Pancreas (tissue), 10 donors: Measurements from ENCODE around the gene SKIDA1. TPM values are rescaled to one million over a fixed set of nuclear protein-coding genes. Genes with fewer than 3 reads are reported as not detected.

Experiments used
- ATAC-seq, 4 donors: fragments of 200-7000 bp; cut with Tn5 transposase; one replicate each; pipeline versions ENCODE4 v1.8.0 to v1.9.1; 2020; ENCODE audit warnings: mild to moderate bottlenecking in 4 of 4, moderate library complexity in 4 of 4
- DNase-seq, 6 donors: peaks; one replicate each; pipeline ENCODE4 v3.0.0-alpha.2; 2020
- FAIRE-seq: peaks from 2 replicates; lab custom pipeline; 2012; peaks lifted over from hg19 to GRCh38; lab: Jason Lieb, UNC
- H3K27ac ChIP-seq, 4 donors: fragments of 200-600 bp; sonication (generic); 1 replicate in 3 of 4; 2 replicates in 1 of 4; pipeline versions ENCODE4 v1.5.0 to v1.8.0; 2020
- H3K27me3 ChIP-seq, 4 donors: fragments of 200-600 bp; one replicate each; pipeline ENCODE4 v1.8.0; 2021
- H3K36me3 ChIP-seq, 3 donors: fragments of 200-600 bp; sonication (generic) in 1 of 3; one replicate each; pipeline versions ENCODE4 v1.5.0 to v1.8.0; 2020 to 2021
- H3K4me1 ChIP-seq, 3 donors: fragments of 200-600 bp; one replicate each; pipeline ENCODE4 v1.8.0; 2021
- H3K4me3 ChIP-seq, 4 donors: fragments of 200-600 bp; sonication (generic) in 2 of 4; one replicate each; pipeline versions ENCODE4 v1.5.0 to v1.8.0; 2020 to 2021
- H3K9me3 ChIP-seq, 4 donors: fragments of 200-600 bp; one replicate each; pipeline ENCODE4 v1.8.0; 2021
- WGBS, 2 donors: extraction: QIAGEN DNeasy Blood & Tissue Kit; methylation state at CpG; one replicate each; pipeline ENCODE4 v1.1.7; 2013; 5-methylcytosine and 5-hydroxymethylcytosine counted together
- intact Hi-C, 3 donors: fragments of 100-400 bp; cut with DNase I; formaldehyde crosslinking; loops; one replicate each; pipeline versions ENCODE4 v1.11.1 to v1.14.2; 2022
- polyA plus RNA-seq, 2 donors: library from polyadenylated mRNA; stranded (reverse); fragments of 200-250 nt; gene quantifications; one replicate each; pipeline ENCODE4 v1.2.3, GENCODE V29; 2013
- total RNA-seq, 6 donors: library from RNA; stranded (reverse); fragmentation: NEBNext Ultra II Directional in 4 of 6; extraction: Animal tissue kit (Norgen Biotek cat#: 25700) in 4 of 6; gene quantifications; one replicate each; pipeline versions ENCODE4 v1.2.1 to v1.2.4, GENCODE V29; 2021 to 2023
- TF ChIP-seq, protein P1 (sequence below), 4 donors: fragments of 200-600 bp; sonication (generic) in 3 of 4; IDR thresholded peaks; one replicate each; pipeline versions ENCODE4 v1.5.0 to v1.8.0; 2021; ENCODE audit warnings: antibody characterized with exemption in 4 of 4
- donor health status: healthy with polysubstance abuse.
- donor health status: DM: no; HTN: no; CAD: no; lungs with moderate emphysema.
- donor health status: DM: no; HTN: no; CAD: no.
- donor health status: control.
- donor health status: control.
- donor health status: Bipolar disorder and iron deficiency.
- donor health status: DM: yes; HTN: yes; CAD: no.
- donor health status: DM: no; HTN: no; CAD: no.
- donor health status: DM: no; HTN: no; CAD: no.
- donor health status: DM: yes; HTN: yes; CAD: no.

Gene SKIDA1
- total and polyA plus RNA-seq, 8 donors, result 0.23 to 0.97 (median 0.53) TPM

DNA sequence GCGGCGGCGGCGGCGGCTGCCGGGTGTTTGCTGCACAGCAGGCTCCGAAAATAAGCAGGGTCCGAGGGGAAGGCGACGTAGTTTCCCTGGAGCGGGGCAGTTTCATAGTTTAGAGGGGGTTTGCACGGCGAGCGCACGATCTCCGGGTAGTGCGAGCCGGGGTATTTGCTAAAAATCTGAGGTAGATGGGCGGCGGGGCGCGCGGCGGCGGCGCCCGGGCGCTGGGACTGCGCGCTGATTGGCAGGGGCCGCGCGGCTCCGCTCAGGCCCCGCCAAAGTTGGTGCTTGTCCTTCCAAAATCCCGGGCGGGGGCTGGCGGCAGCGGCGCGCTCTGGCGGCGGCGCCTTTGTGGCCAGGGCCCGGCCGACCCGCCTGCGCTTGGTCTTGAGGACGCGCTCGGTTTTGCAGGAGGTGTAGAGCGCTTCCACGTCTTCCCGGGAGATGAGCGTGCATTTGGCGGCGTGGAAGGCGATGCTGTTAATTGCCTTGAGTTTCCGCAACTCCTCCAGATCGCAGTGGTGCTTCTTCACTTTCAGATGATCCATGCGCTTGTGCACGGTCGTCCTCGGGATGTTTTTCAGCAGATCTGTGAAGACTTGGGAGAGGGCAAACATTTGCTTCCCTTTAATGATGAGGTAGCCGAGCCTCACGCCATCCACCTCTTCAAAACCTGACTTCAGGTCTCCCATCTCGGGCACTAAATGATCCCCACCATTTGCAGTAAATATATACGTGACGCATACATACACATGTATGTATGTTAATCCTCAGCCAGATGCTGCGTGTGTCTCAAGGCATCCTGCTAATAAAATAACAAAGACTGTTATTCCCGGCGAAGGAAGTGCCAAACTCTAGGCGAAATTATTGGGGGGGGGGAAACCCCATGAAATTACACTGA is 8.1 kb downstream of the SKIDA1 start:
- WGBS, 2 donors, result 2% methylated on average over 68 to 73 of the region's 73 CpGs
- Histone ChIP-seq H3K36me3 (no peaks in the 10 kb centered on the region), H3K4me3 (peak overlapping the region; percentile 21 to 74 (median 58)), H3K27ac (peak overlapping the region; percentile 20 to 79 (median 58)), H3K4me1 (peaks cover 0 to 9% (median 0%) of the 10 kb centered on the region in 3 donors), H3K27me3 (no peaks in the 10 kb centered on the region), H3K9me3 (no peaks in the 10 kb centered on the region)
- intact Hi-C loops, result no loop called here
- DNase-seq (peak in 5 of 6 donors; percentile 47 to 82 (median 62)), FAIRE-seq (no peak), ATAC-seq (peak; percentile 54 to 74 (median 62))
- TF ChIP-seq, protein P1, sequence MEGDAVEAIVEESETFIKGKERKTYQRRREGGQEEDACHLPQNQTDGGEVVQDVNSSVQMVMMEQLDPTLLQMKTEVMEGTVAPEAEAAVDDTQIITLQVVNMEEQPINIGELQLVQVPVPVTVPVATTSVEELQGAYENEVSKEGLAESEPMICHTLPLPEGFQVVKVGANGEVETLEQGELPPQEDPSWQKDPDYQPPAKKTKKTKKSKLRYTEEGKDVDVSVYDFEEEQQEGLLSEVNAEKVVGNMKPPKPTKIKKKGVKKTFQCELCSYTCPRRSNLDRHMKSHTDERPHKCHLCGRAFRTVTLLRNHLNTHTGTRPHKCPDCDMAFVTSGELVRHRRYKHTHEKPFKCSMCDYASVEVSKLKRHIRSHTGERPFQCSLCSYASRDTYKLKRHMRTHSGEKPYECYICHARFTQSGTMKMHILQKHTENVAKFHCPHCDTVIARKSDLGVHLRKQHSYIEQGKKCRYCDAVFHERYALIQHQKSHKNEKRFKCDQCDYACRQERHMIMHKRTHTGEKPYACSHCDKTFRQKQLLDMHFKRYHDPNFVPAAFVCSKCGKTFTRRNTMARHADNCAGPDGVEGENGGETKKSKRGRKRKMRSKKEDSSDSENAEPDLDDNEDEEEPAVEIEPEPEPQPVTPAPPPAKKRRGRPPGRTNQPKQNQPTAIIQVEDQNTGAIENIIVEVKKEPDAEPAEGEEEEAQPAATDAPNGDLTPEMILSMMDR (IDR thresholded peaks at IDR 0.05), result no peak

DNA sequence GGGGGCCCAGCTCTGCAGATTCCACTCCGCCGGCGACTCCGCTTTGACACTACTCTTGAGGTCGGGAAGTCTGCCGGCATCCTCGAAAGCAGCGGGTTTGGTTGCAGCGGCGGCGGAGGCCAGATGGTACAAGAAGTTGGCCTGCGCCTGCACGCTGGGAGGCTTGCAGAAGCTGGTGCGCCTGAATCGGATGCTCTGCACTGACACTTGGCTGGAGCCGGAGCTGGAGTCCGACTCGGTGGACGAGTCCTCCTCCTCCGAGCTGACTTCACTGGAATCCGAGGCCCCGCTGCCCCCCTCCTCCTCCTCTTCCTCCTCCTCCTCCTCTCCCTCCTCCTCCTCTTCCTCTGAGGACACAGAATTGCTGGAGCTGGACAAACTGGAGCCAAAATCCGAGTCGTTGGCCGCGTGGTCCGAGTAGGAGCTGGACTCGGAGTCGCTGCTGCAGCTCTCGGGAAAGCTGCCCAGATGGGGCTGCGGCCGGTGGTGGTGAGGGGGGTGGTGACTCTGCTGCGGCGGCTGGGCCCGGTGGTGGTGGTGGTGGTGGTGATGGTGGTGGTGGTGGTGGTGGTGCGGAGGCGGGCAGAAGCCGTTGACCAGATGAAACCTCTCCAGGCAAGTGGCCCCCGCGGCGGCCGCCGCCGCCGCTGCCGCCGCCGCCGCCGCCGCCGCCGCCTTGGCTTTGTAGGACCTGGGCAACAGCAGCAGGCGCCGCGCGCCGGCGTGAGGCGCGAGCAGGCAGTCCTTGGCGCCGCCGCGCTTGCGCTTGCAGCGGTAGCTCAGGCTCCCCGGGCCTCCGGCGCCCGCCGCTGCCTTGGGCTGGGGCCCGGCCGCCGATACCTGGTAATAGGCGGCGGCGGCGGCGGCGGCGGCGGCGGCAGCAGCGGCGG is 9.0 kb downstream of the SKIDA1 start:
- intact Hi-C loops, result no loop called here
- H3K9me3 ChIP-seq, result no peaks in the 10 kb centered on the region
- no peak for FAIRE-seq
- peak; percentile 51 to 88 (median 72) for DNase-seq
- H3K27me3 ChIP-seq, result no peaks in the 10 kb centered on the region
- peaks cover 0 to 6% (median 0%) of the 10 kb centered on the region in 3 donors for H3K4me1 ChIP-seq
- peak overlapping the region in 3 of 4 donors; percentile 51 to 74 (median 65) for H3K4me3 ChIP-seq
- peak overlapping the region in 3 of 4 donors; percentile 44 to 79 (median 73) for H3K27ac ChIP-seq
- TF ChIP-seq, protein P1 (IDR thresholded peaks at IDR 0.05), result no peak
- ATAC-seq, result peak; percentile 44 to 77 (median 58)
- no peaks in the 10 kb centered on the region for H3K36me3 ChIP-seq
- 1% methylated on average over 28 to 86 of the region's 86 CpGs for WGBS, 2 donors

DNA sequence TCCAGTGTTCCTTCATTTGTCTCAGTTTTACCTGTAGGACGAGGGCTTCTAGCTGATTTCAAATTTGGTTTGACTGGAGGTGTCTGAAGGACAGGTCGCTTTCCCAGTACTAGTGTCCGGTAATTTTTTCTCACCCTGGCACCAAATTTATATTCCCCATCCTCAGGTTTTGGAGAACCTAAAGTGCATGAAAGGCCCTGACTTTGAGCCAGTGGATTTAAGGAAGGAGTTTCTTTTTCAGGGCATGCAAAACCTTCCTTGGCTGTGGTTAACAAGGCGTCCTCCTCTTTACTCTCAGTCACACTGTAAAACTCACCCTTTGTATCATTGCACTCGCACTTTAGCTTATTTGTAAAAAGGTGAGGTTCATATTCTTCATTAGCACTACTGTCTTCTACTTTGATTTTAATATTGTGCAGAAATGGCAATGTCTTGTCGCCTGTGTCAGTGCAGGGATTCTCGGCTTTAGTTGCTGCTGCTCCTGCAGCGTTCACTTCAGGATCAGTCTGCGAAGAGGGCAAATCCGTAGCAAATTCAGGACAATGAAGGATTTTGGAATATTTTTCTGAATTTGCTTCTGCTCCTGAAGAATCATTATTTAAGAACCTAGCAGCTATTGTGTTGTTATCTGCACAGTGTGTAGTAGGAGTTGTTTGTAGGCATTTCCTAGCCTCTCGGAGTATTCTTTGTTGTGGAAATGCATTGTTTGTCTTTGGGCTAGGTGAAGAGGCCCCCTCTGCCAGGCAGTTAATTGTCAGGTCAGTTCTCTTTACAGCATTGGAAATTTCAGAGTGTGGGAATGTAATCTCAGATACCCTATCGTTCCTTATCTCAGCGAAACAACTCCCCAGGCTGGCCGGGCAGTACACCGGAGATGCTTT is 9.9 kb downstream of the SKIDA1 start:
- no peaks in the 10 kb centered on the region for H3K9me3 ChIP-seq
- no peaks in the 10 kb centered on the region for H3K36me3 ChIP-seq
- no peak overlapping the region for H3K27ac ChIP-seq
- intact Hi-C loops, result no loop called here
- H3K27me3 ChIP-seq, result no peaks in the 10 kb centered on the region
- no peak for DNase-seq
- H3K4me1 ChIP-seq, result peaks cover 0 to 5% (median 0%) of the 10 kb centered on the region in 3 donors
- no peak for ATAC-seq
- H3K4me3 ChIP-seq, result peak overlapping the region in 3 of 4 donors; percentile 3 to 74 (median 65)
- TF ChIP-seq, protein P1 (IDR thresholded peaks at IDR 0.05), result no peak
- WGBS, 2 donors, result 60 to 61% methylated on average over 15 of the region's 15 CpGs
- FAIRE-seq, result no peak

DNA sequence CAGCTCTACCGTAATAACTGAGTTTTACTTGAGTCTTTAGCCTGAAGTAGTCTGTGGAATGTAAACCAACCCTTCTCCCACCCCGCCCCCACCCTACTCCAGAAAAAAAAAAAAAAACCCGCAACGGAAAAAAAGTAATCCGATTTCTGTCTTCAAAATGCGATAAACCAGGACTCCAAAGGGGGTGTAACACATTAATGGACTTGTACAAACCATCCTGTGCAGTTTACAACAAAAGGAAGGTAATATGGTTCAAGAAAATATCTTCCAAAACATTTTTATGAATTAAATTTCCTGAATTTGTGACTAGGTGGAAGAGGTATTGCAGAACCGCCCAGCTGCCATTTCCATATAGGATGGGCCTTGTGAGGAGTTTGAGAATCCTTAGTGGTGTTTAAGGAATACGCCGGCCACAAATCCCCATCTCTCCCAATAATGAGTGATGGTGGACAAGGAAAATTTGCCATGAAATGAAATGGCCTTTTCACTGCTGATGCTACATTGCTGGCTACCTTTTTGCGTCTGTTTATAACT is 10.6 kb downstream of the SKIDA1 start:
- TF ChIP-seq, protein P1 (IDR thresholded peaks at IDR 0.05), result no peak
- no peaks in the 10 kb centered on the region for H3K9me3 ChIP-seq
- FAIRE-seq (no peak), DNase-seq (no peak), ATAC-seq (no peak)
- 93% methylated on average over 10 of the region's 10 CpGs for WGBS, 2 donors
- H3K27me3 ChIP-seq, result no peaks in the 10 kb centered on the region
- H3K27ac ChIP-seq, result no peak overlapping the region
- peaks cover 0 to 5% (median 0%) of the 10 kb centered on the region in 3 donors for H3K4me1 ChIP-seq
- intact Hi-C loops, result no loop called here
- no peaks in the 10 kb centered on the region for H3K36me3 ChIP-seq
- H3K4me3 ChIP-seq, result no peak overlapping the region
